GM19397 (cell line): Measurements from ENCODE around the gene SLC12A9.

Experiments
- ATAC-seq: cut with Tn5 transposase; IDR thresholded peaks from one replicate; pipeline ENCODE4 v1.9.1; 2021; ENCODE audit warnings: mild to moderate bottlenecking, moderate library complexity; ENCODE audit not compliant: unreplicated experiment

SLC12A9 gene

DNA sequence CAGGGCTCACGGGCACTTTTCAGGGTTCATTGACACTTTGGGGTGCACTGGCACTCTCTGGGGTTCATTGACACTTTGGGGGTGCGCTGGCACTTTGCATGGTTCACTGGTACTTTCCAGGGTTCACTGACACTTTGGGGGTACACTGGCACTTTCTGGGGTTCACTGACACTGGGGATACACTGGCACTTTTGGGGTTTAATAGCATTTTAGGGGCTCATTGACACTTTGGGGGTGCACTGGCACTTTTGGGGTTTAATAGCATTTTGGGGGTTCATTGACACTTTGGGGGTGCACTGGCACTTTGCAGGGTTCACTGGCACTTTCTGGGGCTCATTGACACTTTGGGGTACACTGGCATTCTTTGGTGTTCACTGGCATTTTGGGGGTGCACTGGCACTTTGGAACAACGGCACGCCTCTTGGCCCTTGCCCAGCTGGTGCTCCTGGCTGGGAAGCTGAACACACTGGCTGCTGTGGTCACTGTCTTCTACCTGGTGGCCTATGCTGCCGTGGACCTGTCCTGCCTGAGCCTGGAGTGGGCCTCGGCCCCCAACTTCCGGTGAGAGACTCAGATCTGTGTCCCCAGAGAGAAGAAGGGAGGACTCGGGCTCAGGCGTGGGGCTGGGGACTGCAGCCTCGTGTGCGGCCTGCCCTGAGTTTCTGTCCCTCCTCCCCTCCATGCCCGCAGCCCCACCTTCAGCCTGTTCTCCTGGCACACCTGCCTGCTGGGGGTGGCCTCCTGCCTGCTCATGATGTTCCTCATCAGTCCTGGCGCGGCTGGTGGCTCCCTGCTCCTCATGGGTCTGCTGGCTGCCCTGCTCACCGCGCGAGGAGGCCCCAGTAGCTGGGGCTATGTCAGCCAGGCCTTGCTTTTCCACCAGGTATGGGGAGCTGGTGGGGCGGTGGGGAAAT, 8.4 kb downstream of the SLC12A9 start:
- ATAC-seq, result no peak

DNA sequence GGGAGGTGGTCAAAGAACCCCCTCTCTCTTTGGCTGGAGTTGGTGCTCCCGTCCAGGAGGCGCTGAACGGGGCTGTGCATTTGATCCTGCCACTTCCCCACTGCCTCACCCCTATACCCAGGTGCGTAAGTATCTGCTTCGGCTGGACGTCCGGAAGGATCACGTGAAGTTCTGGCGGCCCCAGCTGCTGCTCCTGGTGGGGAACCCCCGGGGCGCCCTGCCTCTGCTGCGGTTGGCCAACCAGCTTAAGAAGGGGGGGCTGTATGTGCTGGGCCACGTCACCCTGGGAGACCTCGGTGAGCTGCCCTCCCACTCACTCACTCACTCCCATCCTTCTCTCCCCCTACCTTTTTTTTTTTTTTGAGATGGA, 9.1 kb downstream of the SLC12A9 start:
- ATAC-seq, result no peak

DNA sequence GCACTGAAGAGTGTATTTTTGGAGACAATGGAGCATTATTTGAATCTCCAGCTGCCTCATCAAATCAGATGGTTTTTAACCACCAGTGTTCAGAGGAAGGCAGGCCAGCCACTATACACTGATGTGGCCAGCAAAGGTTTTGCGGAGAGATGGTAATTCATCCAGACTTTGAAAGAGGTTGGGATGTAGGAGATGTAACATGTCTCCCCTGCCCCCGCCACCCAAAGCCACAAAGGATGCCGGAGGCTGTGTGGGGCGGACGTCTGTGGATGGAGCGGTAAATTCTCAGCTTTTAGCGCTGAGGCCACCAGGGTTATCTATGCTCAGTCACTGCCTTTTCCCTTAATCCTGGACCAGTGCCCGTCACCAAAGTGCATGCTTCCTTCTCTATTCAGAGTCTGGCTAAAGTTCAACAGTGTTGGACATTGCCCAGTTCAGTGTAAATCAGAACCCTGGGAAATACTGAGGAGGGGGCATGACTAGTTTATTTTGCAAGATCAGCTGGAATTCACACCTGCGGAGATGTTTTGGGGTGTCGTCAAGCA, 11.0 kb downstream of the SLC12A9 start:
- no peak for ATAC-seq

DNA sequence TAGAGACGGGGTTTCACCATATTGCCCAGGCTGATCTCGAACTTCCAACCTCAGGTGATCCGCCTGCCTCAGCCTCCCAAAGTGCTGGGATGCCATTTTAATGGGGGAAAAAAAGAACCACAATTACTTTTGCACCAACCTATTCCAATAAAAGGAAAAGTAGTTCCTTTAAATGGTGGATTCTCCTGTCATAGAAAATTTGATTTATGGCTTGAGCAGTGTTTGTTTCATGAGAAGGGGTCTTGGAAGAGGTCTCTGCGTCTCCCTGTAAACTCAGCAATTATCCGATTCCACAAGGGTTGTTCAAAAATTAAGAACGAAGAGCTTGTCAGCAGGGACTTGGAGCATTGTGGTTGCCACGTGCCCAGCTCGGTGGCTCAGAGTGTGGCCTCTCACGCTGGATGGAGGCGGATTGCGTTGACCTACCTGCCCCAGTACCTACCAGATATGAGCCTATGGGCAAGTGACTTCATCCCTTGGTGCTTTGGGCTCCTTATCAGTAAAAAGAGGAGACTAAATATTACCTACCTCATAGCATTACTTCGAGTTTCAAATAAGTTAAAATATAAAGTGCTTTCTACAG, 11.8 kb downstream of the SLC12A9 start:
- ATAC-seq, result no peak

DNA sequence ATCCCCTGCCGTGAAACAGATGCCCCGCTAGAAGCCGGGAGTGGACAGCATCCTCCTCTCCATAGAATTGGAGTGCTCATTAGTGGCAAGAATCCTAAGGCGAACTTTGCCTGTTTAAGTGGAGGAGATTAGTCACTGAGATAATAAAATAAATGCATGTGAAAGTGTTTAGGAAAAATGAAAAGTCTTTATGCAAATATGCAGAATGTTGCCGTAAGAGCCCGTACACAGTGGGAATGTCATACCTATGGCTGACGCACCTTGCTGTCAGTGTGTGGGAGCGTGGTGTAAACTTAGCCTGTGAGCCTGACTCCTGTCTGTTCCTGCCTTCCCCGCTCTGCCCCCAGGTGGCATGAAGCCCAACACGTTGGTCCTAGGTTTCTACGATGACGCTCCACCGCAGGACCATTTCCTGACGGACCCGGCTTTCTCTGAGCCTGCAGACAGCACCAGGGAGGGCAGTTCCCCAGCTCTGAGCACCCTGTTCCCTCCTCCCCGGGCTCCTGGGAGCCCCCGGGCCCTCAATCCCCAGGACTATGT, 12.9 kb downstream of the SLC12A9 start:
- ATAC-seq, result no peak

DNA sequence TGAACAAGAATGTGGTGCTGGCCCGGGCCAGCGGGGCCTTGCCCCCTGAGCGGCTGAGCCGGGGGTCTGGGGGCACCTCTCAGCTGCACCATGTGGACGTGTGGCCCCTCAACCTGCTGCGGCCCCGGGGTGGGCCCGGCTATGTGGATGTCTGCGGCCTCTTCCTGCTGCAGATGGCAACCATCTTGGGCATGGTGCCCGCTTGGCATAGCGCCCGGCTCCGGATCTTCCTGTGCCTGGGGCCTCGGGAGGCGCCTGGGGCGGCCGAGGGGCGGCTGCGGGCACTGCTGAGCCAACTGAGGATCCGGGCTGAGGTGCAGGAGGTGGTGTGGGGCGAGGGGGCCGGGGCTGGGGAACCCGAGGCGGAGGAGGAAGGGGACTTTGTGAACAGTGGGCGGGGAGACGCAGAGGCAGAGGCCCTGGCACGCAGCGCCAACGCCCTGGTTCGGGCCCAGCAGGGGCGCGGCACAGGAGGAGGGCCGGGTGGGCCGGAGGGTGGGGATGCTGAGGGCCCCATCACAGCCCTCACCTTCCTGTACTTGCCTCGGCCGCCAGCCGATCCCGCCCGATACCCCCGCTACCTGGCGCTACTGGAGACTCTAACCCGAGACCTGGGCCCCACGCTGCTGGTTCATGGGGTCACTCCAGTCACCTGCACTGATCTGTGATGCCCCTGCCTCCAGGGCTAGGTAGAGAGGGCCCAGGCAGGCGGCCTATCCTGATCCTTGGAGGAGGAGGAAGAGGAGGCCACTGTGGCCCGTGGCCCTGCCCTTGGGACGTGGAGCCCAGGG, 13.6 kb downstream of the SLC12A9 start:
- no peak for ATAC-seq

DNA sequence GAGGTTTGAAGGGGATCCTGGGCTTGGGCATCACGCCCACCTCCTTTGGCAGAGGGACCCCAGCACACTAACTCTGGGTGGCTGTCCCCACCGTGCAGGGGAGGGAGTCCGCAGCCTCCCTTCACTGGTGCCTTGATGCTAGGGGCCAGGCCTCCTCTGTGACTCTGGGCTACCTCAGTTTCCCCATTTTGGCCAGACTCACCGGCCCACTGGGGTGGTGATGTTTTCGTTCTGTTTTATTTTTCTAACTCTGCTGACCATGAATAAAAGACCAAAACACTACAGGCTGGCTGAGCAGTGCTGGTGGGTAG, 14.2 kb downstream of the SLC12A9 start:
- ATAC-seq, result no peak

DNA sequence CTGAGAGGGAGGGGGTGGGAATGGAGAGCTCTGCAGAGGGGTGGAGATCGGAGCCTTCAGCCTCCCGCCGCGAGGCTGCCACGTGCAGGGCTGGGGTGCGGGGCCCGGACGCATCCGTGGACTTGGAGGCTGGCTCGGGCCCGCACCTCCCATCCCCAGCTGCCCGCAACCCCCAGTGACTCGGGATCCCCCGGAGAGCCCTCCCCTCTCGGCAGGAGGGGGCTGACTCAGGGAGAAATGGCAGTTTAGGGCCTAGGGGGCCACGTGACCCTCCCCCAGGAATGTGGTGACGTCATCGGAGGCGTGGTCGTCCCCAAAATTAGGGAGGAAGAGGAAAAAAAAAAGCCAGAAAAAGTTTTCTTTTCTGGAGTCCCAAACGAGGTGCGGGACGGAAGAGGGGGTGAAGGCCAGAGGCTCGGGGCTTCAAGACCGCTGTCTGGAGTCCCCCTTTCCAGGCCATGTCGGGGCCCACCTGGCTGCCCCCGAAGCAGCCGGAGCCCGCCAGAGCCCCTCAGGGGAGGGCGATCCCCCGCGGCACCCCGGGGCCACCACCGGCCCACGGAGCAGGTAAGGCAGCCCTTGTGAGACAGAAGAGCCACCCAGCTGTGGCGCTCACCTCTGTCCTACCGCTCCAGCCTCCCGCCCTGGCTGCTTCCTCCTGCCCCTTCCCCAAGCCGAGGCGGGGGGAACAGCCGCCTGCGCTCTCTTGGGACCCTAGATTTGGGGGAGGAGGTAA, 14.7 kb downstream of the SLC12A9 start, which contains the start of gene TRIP6:
Gene TRIP6, plus strand, starts transcription at position 348 of the 736 bp plus-strand sequence. Its CDS starts 111 bp downstream, at position 459.
- no peak for ATAC-seq

DNA sequence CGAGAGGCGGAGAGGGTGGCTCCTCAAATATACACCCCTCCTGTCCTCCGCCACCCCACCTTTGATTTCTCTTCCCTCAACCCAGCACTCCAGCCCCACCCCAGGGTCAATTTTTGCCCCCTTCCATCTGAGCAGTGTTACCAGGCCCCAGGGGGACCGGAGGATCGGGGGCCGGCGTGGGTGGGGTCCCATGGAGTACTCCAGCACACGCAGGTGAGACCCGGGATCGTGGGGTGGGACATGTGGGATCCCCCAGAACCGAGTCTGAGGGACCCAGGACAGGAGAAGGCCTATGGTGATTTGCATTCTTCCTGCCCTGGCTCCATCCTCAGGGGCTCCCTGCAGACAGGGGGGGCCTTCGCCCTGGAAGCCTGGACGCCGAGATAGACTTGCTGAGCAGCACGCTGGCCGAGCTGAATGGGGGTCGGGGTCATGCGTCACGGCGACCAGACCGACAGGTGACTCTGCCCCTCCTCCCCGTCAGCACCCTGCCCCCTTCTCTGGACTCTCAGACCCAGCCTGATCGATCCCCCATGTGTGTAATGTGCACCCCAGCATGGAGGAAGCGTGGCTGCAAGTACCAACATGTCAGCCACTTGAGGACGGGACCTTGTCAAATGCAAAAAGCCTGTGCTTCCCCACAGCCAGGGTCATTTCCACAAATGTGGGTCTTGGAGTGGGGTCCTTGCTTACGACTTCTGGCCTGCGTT, 15.4 kb downstream of the SLC12A9 start:
- ATAC-seq, result no peak

DNA sequence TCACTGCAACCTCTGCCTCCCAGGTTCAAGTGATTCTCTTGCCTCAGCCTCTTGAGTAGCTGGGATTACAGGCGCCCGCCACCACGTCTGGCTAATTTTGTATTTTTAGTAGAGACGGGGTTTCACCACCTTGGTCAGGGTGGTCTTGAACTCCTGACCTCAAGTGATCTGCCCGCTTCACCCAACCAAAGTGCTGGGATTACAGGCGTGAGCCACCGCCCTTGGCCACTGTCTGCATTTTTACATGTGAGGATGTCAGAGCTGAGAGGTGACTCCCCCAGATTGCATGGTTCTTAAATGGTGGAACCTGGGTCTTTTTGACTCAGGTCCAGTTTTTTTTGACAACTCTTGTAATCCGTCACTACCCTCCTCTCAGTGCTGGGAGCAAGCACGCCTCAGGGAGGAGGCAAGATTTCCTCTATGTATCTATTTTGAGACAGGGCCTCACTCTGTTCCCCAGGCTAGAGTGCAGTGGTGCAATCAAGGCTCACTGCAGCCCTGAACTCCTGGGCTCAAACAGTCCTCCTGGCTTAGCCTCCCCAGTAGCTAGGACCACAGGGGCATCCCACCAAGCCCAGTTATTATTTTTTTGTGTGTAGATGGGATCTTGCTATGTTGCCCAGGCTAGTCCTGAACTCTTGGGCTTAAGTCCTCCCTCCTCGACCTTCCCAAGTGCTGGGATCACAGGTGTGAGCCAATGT, 21.2 kb downstream of the SLC12A9 start:
- no peak for ATAC-seq

DNA sequence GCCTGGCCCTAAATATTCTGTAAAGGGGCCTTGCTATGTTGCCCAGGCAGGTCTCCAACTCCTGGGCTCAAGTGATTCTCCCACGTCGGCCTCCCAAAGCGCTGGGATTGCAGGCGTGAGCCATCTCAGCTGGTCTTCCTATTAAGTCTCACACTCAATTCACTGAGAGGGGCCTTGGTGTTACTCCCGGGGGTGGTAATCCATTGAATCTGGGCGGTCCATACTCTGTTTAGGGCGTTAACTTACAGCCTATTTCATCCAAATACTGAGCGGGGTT, 21.7 kb downstream of the SLC12A9 start:
- ATAC-seq, result no peak

DNA sequence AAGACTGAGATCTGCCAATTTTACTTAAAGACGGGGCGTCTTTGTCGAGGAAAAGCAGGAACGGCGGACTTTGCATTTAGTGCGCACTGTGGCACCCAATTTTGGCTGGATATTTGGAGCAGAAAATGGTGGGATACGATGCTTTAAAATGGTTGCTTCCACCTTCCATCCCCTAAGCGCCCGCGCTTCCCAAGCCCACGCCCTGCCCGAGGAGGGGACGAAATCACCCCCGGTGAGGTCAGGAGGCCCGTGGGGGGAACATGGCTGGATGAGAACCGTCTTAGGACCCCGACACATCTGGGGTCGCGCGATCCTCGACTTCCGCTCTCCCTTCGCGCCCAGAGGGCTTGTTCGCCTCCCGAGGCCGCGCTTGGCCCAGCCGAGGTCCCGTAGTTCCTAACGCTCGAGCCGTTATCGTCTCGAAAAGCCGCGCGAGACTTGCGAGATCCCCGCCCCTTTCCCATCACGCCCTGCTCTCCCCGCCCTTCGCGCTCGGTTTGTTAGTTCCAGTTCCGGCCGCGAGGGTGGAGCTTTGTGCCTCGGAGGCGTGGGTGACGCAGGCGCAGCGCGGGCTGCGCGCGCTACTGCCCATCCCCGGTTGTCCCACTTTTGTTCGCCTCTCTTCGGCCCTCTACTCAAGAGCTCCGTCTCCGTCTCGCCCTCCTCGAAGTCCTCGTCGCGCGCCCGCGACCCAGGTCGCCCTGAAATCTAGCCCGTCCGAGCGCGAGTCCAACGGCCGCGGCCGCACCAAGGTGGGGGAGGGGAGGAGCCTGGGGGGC, 22.3 kb downstream of the SLC12A9 start, which contains the start of gene SRRT:
Gene SRRT, plus strand, starts transcription at position 527 of the 779 bp plus-strand sequence. CDS start 488 bp downstream, outside the sequence.
- ATAC-seq, result peak; percentile 85

DNA sequence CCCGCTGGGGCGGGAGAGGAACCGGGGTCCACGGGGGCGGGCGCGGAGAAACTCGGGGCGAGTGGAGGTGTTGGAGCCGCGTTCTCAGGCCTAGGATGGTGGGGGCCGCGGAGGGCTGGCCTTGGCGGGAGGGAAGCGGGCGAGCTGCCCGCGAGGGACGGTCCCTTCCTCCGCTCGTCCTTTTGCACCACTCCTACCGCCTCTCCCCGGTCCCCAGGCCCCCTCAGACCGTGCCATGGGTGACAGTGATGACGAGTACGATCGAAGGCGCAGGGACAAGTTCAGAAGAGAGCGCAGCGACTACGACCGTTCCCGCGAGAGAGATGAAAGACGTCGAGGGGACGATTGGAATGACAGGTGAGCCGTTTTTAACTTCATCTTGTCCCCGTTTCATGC, 22.8 kb downstream of the SLC12A9 start:
- ATAC-seq, result peak; percentile 28

DNA sequence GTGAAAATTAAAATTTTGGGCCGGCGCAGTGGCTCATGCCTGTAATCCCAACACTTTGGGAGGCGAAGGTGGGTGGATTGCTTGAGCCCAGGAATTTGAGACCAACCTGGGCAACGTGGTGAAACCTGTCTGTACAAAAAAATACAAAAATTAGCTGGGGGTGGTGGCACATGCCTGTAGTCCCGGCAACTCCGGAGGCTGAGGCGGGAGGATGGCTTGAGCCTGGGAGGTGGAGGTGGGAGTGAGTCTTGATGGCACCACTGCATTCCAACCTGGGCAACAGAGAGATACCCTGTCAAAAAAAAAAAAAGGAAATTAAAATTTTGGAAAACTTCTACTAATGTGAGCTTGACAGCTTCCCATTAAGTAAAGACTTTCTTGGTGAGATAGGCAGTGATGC, 25.5 kb downstream of the SLC12A9 start:
- ATAC-seq, result no peak

DNA sequence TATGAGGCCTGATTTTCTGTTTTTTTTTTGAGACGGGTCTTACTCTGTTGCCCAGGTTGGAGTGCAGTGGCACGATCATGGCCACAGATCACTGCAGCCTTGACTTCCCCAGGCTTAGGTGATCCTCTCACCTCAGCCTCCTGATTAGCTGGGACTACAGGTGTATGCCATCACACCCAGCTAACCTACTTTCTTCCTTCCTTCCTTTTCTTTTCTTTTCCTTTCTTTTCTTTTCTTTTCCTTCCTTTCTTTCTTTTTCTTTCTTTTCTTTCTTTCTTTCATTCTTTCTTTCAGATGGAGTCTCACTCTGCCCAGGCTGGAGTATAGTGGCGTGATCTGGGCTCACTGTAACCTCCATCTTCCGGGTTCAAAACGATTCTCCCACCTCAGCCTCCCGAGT, 26.2 kb downstream of the SLC12A9 start:
- no peak for ATAC-seq

DNA sequence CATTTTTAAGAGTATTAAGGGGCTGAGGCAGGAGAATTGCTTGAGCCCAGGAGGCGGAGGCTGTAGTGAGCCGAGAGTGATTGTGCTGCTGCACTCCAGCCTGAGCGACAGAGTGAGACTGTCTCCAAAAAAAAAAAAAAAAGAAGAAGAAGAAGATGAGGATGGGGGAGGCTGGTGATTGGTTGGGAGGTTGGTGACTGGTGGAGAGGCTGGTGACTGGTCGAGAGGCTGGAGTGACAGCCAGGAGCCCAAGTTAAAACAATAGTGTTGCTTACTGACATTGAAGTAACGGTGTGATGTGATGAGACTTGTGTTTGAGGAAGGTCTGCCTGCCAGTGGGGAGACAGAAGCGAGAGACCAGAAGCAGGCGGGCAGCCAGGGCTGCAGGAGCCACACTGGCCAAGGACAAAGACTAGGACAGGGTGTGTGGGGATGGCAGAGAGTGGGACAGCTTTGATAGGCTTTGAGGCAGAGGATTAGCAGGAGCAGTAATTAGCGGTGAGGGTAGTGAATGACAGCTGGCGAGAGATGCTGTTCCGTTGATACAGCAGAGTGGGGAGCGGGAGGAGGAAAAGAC, 27.3 kb downstream of the SLC12A9 start:
- no peak for ATAC-seq

DNA sequence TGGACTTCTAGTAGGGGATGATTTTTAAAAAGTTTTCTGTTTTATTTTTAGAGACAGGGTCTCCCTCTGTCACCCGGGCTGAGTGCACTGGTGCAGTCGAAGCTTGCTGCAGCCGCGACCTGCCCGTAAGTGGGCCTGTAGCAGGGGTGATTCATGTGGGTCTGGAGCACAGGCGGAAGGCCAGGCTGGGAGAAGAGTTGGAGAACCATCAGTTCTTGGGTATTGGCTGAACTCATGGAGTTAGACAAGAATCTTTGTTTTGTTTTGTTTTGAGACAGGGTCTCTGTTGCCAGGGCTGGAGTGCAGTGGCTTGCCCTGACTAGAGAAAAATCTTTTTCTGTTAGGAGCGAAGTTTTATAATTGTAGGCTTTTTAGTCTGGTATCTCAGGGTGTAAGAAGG, 28.1 kb downstream of the SLC12A9 start:
- no peak for ATAC-seq

DNA sequence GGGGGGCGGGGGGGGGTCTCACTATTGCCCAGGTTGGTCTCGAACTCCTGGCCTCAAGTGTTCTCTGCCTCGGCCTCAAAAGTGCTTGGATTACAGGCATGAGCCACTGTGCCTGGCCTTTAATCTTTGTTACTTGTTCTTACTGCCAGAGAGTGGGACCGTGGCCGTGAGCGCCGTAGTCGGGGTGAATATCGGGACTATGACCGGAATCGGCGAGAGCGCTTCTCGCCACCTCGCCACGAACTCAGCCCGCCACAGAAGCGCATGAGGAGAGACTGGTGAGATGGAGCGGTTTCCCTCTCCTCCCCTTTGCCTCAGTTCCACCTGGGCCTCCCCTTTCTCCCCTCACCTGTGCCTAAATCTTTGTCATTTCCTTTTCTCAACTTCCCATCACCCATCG, 28.6 kb downstream of the SLC12A9 start:
- ATAC-seq, result no peak
